OCI-M2 (cell line): ENCODE measurements around the gene CHL1.

Source experiments
- DNase-seq: peaks from one replicate; lab custom pipeline; 2025; ENCODE audit not compliant: unreplicated experiment; lab: John Stamatoyannopoulos, UW

The CHL1 gene

GRCh38 chr3:454986-455385 lies 258.4 kb downstream of the CHL1 start:
- DNase-seq = no peak

- no peak for DNase-seq
These were observed 261.6 kb downstream of the CHL1 start for GRCh38 chr3:458124-458523.

- no peak for DNase-seq
These were observed 262.2 kb downstream of the CHL1 start for GRCh38 chr3:458653-459310.
